GM18873 (cell line): ENCODE results near the gene TLE4.
"Not testable (repeated sequence)": the region's sequence is repeated elsewhere in the genome, so short reads cannot be mapped to it uniquely, and the experiment has no call there.

Source experiments
- ATAC-seq: cut with Tn5 transposase; IDR thresholded peaks from one replicate; pipeline ENCODE4 v1.9.1; 2021; ENCODE audit warnings: mild to moderate bottlenecking, moderate library complexity, moderate number of reproducible peaks; ENCODE audit not compliant: unreplicated experiment, low FRiP score

Gene TLE4

DNA sequence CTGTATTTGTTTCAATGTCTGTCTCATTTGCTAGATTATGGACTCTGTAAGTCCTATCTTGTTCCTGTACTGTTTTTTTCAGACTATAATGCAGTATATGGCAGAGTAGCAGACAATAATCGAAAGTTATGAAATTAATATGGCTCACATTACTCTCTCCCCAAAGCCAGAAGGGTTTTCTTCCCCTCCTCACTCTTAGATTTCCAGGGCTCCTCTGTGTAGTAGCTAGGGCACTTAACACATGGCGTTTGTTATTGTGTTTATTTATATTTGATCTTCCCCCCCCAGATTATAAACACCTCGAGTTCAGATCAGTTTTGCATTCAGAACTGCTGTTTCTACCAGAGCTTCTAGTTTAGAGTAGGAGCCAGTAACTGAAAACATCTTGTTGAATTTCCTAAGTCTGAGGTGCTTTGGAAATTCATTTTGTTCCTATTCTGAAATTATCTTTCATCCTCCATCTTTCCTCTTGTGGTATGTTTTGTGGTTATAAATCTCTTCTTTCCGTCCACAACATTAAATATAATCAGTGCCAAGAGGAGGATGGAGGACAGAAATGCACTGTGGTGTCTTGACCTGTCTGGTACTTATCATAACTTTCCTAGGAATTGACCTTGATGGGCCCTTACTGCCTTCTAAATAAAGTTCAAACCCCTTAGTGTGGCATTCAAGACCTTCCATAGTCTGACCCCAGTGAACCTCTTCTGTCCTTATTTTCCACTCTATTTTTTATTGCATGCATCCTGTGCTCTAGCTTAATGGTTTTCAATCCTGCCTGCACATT lies 27.0 kb downstream of the TLE4 start:
- no peak for ATAC-seq

DNA sequence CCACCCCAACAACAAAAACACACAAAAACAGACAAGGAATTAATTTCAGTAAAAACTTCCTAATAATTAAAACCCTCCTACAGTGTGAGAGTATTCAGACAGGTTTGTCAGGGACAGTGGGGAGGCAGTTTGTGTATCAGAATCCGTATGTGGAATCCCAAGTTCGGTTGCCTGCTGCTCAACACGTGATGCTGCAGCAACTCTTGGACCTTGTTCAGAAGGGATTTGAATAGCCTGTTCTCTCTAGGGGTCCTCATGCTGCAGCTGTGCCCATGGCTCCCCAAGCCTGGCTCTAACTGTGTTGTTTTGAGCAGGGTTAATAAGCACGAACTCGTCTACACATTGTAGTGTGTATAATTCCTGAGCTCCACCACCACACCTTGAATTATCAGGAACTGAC lies 28.7 kb downstream of the TLE4 start:
- ATAC-seq, result no peak

DNA sequence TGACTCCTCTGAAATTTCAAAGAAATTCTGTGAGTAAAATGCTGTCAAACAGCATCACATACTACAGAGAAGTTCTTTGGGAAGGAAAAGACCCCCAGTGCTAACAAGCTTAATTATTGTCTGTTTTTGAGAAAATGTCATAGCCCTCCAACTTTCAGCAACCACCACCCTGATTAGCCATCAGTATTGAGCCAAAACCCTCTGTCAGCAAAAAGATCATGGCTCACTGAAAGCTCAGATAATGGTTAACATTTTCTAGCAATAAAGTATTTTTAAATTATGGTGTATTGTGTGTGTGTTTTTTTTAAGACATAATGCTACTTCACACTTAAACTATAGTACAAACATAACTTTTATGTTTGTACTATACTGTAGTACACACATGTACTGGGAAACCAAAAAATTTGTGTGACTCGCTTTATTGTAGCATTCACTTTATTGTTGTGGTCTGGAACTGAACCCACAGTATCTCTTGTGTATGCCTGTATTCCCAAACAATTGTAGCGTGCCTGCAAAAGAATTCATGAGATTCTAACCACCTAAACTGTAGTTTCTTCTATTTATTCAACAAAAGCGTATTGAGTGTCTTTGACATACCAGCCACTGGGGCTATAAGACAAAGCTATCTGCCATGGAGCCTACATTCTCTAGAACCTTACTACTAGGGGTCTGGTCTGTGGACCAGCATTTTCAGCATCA lies 31.6 kb downstream of the TLE4 start:
- no peak for ATAC-seq

DNA sequence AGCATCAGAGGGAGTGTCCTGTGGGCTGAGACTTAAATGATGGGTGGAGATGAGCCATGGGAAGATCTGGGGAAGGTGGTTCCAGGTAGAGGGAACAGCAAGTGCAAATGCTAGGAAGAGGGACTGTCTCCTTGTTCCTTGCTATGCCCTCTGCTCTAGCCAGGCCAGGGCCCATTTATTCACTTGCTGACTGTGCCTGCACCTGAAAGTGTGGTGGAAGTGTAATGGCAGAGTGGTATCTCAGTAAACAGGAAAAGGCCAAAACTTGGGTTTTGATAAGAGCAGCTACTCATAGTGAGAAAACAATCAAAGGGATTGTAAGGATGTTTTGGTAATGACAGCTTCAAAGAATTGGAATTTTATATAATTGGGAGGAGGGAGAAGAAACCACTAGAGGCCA lies 32.4 kb downstream of the TLE4 start:
- no peak for ATAC-seq

DNA sequence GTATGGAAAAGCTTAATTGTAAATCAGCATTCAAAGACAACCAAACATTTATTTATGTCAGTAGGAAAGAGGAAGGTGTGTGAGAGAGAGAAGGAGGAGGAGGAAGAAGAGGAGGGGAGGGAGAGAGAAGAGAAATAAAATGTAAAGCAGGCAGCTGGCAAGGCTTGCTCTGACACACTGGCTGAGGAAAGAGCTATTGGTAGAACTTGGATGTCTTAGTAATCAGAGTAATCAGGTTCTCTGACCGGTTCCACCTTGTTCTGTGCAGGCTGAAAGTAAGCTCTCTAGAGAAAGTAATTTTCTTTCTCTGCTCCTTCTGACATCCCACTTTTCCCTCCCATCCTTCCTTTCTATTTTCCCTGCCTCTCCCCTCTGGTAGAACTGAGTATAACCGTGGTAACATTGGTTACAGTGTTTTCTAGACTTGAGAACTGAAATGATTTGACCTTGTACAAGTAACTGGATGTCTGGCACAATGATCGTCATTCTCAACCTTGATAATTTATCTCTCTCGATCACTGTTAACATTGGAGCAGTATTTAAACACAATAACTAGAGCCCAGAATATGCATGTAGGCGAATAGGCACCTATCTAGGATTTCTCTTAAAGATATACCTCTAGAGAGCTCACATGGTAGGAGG lies 33.3 kb downstream of the TLE4 start:
- ATAC-seq, result no peak

DNA sequence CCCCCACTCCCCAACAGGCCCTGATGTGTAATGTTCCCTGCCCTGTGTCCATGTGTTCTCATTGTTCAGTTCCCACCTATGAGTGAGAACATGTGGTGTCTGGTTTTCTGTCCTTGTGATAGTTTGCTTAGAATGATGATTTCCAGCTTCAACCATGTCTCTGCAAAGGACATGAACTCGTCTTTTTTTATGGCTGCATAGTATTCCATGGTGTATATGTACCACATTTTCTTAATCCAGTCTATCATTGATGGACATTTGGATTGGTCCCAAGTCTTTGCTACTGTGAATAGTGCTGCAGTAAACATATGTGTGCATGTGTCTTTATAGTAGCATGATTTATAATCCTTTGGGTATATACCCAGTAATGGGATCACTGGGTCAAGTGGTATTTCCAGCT lies 34.8 kb downstream of the TLE4 start:
- ATAC-seq, result not testable (repeated sequence)

DNA sequence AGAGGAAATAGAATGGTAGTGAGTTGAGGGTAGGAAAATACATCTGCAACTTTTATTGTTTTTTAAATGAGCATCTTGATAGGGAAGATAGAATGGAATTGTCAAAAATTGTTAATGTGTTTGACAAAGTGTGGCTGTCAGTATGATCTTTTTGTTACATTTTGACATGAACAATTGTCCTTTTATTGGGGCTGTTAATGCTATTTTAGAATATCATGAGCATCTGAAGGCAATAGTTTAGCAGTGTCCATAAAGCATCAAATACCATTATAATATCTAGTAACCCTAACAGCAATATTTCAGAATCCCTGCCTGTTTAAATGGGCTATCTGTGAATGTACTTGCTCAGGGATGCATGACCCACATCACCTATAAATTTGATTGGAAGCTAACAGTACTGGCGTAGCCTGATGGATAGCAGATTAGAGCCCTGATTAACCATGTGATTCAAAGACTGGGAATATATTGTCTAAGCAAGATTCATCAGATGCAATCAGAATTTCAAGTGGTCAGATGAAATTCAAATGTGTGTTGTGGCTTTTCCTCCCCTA lies 37.8 kb downstream of the TLE4 start:
- ATAC-seq, result no peak

DNA sequence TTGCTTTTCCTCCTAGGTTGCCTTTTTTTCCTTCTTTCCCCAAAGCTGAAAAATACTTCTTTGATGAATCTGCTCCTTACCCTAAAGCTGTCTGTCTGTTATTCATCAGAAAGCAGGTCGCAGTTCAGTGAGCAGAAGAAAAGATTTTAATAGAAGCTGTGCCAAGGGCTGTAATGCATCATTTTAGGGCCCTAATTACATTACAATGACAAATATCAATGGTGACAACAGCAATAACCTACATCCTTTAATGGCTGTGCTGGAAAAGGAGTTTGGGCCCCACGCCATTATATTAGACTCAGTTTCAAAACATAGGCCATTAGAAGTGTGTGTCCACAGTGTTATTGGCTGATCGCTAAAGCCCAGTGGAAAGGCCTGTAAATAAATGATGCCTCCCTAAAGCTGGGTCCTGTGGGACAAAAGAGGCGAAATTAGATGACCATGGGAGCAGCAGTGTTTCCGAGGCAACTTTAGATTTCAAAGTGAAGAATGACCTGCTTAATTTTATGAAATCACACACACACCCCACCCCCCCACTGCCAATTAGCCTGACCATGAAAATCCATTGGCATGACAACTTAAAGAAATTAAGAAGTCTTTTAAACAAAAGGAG lies 38.4 kb downstream of the TLE4 start:
- no peak for ATAC-seq

DNA sequence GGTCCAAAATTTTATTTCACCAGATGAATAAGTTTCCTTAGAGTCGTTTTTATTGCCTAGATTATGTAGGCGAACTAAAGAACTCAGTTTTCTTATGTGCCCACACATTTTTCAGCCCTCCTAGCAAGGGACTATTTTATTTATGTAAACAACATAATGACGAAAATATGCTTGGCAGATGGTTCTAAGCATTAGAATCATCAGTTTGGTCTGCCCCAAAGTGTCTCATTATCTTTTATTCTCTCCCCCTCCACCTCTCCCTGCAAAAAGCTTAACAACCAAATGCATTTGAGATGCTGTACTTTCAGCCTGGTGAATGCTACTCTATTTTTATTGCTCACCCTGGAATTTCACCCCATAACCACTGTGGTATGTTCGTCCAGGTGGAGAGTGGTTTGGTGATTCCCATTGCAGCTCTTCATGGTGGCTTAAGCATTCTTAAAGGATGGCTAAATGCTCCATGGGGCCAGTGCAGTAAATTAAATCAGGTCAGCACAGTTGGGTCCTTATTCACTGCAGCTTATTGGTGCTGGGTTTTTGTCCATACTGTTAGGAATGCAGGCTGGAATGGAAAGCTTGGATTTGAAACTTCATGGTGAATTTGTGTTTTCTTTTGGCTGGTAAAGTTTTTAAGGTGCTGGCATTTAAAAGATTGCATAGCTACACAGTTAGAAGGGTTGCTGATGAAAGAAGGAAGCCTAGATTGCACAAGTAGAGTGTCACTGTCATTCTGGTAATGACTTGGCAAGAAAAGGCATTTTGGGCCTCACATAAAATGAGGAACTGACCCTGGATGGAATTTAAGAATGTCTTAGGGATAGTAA lies 39.2 kb downstream of the TLE4 start:
- peak; percentile 91 for ATAC-seq

DNA sequence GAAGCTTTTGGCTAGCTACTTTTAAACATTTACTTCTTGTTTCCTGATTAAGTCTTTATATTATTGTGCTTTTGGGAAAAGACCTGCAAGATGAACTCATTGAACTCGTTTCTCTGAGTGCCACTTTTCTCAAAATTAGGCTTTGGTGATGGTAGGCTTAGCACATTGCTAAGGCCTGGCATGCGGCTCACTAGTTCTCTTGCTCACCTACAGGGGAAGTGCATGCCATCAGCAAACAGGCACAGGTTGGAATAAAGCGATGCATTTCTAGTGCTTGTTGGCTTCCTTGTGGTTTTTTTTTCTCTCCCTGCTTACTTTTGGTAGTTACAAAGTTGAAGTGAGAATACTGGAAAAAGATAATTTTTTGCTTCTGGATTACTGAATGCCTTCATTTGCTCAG lies 41.4 kb downstream of the TLE4 start:
- ATAC-seq, result no peak

DNA sequence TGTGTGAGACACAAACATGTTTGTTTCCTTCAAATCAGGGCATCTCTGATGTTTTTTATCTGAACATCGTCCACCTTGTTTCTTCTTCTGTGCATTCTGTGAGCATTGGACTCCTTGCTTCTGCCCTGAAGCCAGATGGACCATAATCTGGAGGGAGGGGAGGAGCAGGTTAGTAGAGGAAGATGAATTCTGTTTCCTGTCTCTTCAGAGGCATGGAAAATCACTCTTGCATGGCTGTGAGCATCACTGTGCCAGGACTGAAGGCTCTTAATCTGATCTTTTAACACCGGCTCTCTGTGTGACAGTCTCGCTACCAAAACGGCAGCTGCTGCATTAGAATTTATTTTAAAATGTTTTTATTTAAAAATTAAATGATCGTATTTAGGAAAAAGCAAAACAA lies 43.3 kb downstream of the TLE4 start:
- ATAC-seq, result no peak

DNA sequence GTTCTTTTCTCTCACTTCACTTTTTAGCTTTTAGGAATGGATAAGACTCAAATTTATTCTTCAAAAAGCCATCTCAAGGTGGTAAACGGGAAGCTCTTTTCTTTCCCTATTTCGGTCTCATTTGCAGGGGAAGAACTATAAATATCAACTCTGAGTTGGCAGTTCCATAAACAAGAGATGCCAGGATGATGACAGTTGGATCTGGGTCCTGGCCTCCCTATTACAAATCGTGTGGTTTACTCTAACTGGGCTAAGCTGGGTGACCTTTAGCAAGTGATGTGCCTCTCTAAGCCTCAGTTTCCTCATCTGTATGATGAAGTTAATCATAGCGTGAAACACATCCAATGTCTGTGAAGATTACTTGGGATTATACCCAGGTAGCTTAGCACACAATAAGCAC lies 44.2 kb downstream of the TLE4 start:
- no peak for ATAC-seq

DNA sequence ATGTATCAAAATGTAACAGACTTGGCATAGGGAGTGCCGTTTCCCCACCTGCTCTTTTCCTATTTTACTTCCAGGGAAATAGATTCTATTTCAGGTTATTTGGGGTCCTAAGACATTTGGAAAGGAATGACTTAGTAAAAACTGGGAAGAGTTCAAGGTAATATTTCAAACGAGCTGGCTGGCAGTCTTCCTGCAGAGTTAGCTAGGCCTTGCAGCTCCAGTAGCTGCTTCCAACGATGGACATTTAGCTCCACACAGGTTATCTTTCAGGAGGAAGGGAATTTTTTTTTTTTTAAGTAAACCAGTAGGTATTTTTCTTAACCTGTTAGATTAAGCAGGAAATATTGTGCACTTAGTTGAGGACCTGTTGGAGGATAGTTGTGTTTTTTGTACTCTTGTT lies 45.2 kb downstream of the TLE4 start:
- no peak for ATAC-seq

DNA sequence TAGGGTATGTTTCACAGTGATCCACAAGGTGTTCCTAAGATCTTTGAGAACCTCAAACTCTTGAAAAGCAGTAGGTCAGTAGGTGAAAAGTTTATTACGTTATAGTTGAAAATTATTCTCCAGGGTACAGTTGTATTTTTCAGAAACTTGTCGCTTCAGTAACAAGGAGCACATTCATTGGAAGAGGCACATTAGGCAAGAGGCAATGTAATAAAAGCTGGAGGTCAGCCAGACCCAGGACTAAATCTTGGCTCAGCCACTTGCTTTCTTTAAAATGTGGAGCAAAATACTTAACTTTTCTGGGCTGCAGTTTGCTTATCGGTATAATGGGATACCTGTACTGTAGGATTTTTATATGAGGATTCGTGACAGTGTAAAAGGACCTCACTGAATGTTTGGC lies 45.6 kb downstream of the TLE4 start:
- no peak for ATAC-seq

DNA sequence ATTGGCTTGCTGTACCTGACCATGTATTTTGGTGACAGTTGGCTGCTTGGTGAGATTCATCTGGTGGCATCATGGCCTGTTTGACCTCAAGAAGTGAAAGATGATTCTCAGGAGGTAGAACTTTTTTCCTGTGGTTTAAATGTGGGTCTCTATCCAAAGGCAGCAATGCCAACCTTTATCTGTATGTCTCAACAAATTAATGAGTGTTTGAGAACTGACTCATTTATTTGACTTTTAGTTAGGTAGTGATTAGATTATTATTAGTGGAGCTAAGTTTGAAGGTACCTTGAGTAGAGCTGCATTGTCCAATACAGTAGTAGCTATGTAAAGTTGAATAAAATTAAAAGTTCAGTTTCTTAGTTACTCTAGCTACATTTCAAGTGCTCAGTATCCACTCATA lies 48.2 kb downstream of the TLE4 start:
- ATAC-seq, result no peak

DNA sequence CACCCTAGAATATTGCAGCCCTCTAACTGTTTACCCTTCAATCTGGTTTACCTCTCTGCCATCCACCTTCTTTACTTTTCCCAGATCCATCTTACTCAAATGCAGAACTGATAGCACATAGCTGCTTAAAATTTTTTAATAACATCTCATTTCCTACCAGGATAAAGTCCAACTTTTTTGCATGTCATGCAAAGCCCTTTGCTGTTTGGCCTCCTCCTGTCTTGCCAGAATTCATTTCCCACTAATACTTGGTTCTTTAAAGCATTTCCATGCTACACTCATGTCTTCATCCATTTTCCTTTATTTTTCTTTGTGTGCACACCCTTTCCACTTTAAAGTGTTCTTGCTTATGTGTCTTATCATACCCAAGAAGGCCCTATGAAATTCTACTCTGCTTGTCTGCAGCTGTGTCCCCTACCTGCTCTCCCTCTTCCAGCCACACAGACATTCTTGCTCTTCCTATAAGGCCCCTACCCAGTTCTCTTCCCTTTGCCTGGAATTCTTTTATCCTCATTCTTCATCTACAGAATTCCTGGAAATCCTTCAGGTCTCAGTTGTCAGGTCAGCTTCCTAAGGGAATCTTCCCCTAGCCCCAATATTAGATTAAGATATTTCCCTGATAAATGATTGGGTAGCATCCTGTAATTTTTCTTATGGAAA lies 50.3 kb downstream of the TLE4 start:
- no peak for ATAC-seq

DNA sequence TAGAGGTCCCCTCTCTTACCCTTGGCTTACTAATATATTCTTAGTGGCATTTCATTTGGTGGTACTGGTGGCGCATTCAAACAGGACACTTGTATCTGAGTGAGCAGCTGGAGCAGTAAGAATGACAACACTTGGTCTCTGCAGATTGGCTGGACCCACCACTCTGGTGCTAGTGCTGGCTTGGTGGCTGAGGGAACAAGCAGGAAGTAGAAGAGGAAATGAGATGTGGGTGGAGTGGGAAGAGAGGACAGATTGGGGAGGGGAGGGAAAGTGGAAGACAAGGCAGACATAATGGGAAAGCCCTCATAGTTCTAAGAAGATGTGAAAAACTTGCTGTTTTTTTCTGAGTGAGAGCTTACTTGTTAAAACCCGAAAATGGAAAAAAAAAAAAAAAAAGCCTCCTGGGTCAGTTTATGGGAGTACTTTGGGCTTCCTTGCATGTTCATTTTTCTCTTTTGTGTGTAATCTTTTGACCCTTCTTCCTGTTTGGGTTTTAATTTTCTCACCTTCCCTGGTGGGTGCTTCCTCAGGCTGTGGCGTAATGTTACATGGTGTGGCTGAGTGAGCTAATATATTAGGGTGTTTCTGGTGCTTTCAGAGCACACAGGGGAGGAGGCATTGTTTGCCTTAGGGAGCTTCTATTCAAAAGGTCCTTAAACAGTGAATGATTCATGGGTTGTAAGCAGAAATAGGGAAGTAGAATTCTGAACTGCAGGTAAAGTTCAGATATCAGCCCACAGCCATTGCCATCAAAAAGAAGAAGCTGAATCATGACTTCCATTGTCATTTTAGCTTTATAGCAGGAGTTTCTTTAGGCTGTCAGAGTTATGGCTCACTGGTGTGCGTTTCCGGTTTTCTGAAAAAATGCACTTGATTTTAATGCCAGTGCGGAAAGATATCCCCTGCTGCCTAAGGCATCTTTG lies 52.3 kb downstream of the TLE4 start:
- ATAC-seq, result peak; percentile 91

DNA sequence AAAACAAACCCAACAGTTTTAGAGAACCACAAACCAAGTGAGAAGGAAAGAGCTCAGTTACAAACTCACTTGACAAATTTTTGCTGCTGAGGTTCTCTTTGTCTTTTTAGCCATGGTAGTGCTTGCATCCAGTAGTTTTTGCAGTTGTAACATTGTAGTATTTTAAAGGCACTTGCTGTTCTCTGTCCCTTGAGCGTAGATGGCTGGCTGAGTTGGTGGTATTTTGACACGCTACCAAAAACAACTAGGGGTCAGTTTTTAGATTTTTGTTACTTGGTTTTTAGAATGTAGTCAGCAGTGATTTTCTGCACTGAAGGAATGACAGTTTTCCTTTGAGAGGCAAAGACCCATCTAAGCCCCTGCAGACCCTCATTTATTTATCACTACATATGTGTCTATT lies 58.0 kb downstream of the TLE4 start:
- no peak for ATAC-seq
